HEK293 (cell line): ENCODE results near the gene GNB1.

Source experiments
- CTCF ChIA-PET: fragments of 350-600 bp; formaldehyde crosslinking; extraction: SDS; loops from one replicate; lab custom pipeline; 2021; ENCODE audit warnings: antibody characterized with exemption; lab: Yijun Ruan, JAX
- POLR2A ChIA-PET: fragments of 300-600 bp; formaldehyde crosslinking; extraction: SDS; loops from one replicate; lab custom pipeline; 2020; ENCODE audit warnings: antibody characterized with exemption, inconsistent platforms; lab: Yijun Ruan, JAX
- H3K27ac ChIP-seq: fragments of 200-500 bp; sonication (Bioruptor generic); 2 replicates; pipeline ENCODE4 v1.5.1; 2014; ENCODE audit warnings: low read depth, low read length, control low read depth, inconsistent platforms; ENCODE audit errors: extremely low read depth
- H3K36me3 ChIP-seq, 2 experiments: fragments of 200-500 bp in 1 of 2; sonication (Bioruptor generic) in 1 of 2; 1 replicate in 1 of 2; 2 replicates in 1 of 2; pipeline ENCODE4 v1.5.1; 2014 to 2017; ENCODE audit warnings: inconsistent platforms in 2 of 2, low read length in 2 of 2; ENCODE audit not compliant: control insufficient read depth in 2 of 2, insufficient read depth in 1 of 2
- H3K4me1 ChIP-seq: fragments of 200-500 bp; sonication (Bioruptor generic); 2 replicates; pipeline ENCODE4 v1.5.1; 2014; ENCODE audit warnings: mild to moderate bottlenecking, low read length, inconsistent platforms; ENCODE audit not compliant: control insufficient read depth, insufficient read depth
- H3K4me3 ChIP-seq: 2 replicates; pipeline ENCODE4 v1.5.1; 2011; ENCODE audit warnings: low read depth, mild to moderate bottlenecking, control low read depth, low read length, moderate library complexity
- H3K9me3 ChIP-seq: fragments of 200-500 bp; sonication (Bioruptor generic); 2 replicates; pipeline ENCODE4 v1.5.1; 2014; ENCODE audit warnings: low read depth, low read length, inconsistent platforms; ENCODE audit not compliant: control insufficient read depth, insufficient read depth
- CTCF ChIP-seq: fragments of 450-650 bp; formaldehyde crosslinking; IDR thresholded peaks from 2 replicates; pipeline ENCODE4 v1.5.1; 2016; ENCODE audit warnings: missing biosample characterization, missing genetic modification characterization
- KLF1 ChIP-seq: fragments of 450-650 bp; formaldehyde crosslinking; IDR thresholded peaks from 2 replicates; pipeline ENCODE4 v1.5.1; 2016; ENCODE audit warnings: missing biosample characterization, missing genetic modification characterization
- MEIS1 ChIP-seq: sonication (generic); formaldehyde crosslinking; IDR thresholded peaks from 2 replicates; pipeline ENCODE4 v1.8.1; 2022; ENCODE audit warnings: missing genetic modification reagents, mild to moderate bottlenecking, borderline replicate concordance
- ZBTB1 ChIP-seq: fragments of 450-650 bp; formaldehyde crosslinking; IDR thresholded peaks from 2 replicates; pipeline ENCODE4 v1.5.1; 2016; ENCODE audit warnings: missing biosample characterization, missing genetic modification characterization
- ZBTB17 ChIP-seq: fragments of 450-650 bp; formaldehyde crosslinking; IDR thresholded peaks from 2 replicates; pipeline ENCODE4 v1.5.1; 2016; ENCODE audit warnings: missing biosample characterization, missing genetic modification characterization
- ZBTB26 ChIP-seq: fragments of 450-650 bp; formaldehyde crosslinking; optimal IDR thresholded peaks from 2 replicates; pipeline ENCODE3; 2016; ENCODE audit warnings: missing biosample characterization, mild to moderate bottlenecking, missing genetic modification characterization
- ZBTB44 ChIP-seq: fragments of 450-650 bp; IDR thresholded peaks from 2 replicates; pipeline ENCODE4 v1.5.1; 2018; ENCODE audit warnings: missing biosample characterization, mild to moderate bottlenecking, missing genetic modification characterization
- ZBTB7A ChIP-seq: fragments of 450-650 bp; formaldehyde crosslinking; IDR thresholded peaks from 2 replicates; pipeline ENCODE4 v1.5.1; 2016; ENCODE audit warnings: low read depth, missing biosample characterization, missing genetic modification characterization
- ZFP69B ChIP-seq: fragments of 450-650 bp; formaldehyde crosslinking; IDR thresholded peaks from 2 replicates; pipeline ENCODE4 v1.5.1; 2016; ENCODE audit warnings: missing biosample characterization, missing genetic modification characterization
- ZNF132 ChIP-seq: fragments of 450-650 bp; formaldehyde crosslinking; IDR thresholded peaks from 2 replicates; pipeline ENCODE4 v1.5.1; 2017; ENCODE audit warnings: missing biosample characterization, missing genetic modification characterization, borderline replicate concordance
- ZNF274 ChIP-seq, 2 experiments: fragments of 200-500 bp in 1 of 2; fragments of 450-650 bp in 1 of 2; sonication (Bioruptor generic) in 1 of 2; formaldehyde crosslinking in 1 of 2; IDR thresholded peaks; 2 replicates each; pipeline versions ENCODE4 v1.5.1 to v1.6.1; 2014 to 2016; ENCODE audit warnings: borderline replicate concordance in 1 of 2, inconsistent platforms in 1 of 2, low read length in 1 of 2, missing biosample characterization in 1 of 2, missing genetic modification characterization in 1 of 2
- ZNF362 ChIP-seq: fragments of 450-650 bp; formaldehyde crosslinking; IDR thresholded peaks from 2 replicates; pipeline ENCODE4 v1.5.1; 2016; ENCODE audit warnings: missing biosample characterization, missing genetic modification characterization
- ZNF37A ChIP-seq: fragments of 450-650 bp; IDR thresholded peaks from 2 replicates; pipeline ENCODE4 v1.5.1; 2018; ENCODE audit warnings: missing biosample characterization, missing genetic modification characterization
- ZNF423 ChIP-seq: fragments of 450-650 bp; formaldehyde crosslinking; IDR thresholded peaks from 2 replicates; pipeline ENCODE4 v1.5.1; 2016; ENCODE audit warnings: missing biosample characterization, missing genetic modification characterization
- ZNF501 ChIP-seq: fragments of 450-650 bp; formaldehyde crosslinking; IDR thresholded peaks from 2 replicates; pipeline ENCODE4 v1.5.1; 2016; ENCODE audit warnings: missing biosample characterization, missing genetic modification characterization
- ZNF555 ChIP-seq: fragments of 450-650 bp; formaldehyde crosslinking; conservative IDR thresholded peaks from 2 replicates; pipeline ENCODE4 v1.5.1; 2017; ENCODE audit warnings: missing biosample characterization, mild to moderate bottlenecking, missing genetic modification characterization, inconsistent platforms
- ZNF639 ChIP-seq: fragments of 450-650 bp; formaldehyde crosslinking; IDR thresholded peaks from 2 replicates; pipeline ENCODE4 v1.5.1; 2016; ENCODE audit warnings: missing biosample characterization, missing genetic modification characterization
- ZNF837 ChIP-seq: fragments of 450-650 bp; formaldehyde crosslinking; IDR thresholded peaks from 2 replicates; pipeline ENCODE4 v1.5.1; 2016; ENCODE audit warnings: missing biosample characterization, missing genetic modification characterization

Gene GNB1

GRCh38 chr1:1764876-1765470 lies 125.9 kb downstream of the GNB1 start (continued):
- TF ChIP-seq ZBTB1 (tag by site-specific recombination) (no peak), ZNF132 (tag by site-specific recombination) (no peak)

GRCh38 chr1:1763657-1764621 lies 126.9 kb downstream of the GNB1 start:
- Histone ChIP-seq H3K4me3 (no peak overlapping the region), H3K9me3 (no peaks in the 10 kb centered on the region), H3K27ac (no peak overlapping the region), H3K36me3 (peaks cover 12 to 92% of the 10 kb centered on the region in 2 experiments; a peak in 2 of 3 replicates), H3K4me1 (no peaks in the 10 kb centered on the region)
- POLR2A ChIA-PET = no interaction called here
- CTCF ChIA-PET = no interaction called here
- 0 out of 2 replicates have a peak, but pooled peaks have one; percentile 25 for TF ChIP-seq ZFP69B (tag by site-specific recombination)
- no peak for TF ChIP-seq KLF1
- TF ChIP-seq ZBTB44 (tag by site-specific recombination) = peak; percentile 70
- no peak for TF ChIP-seq ZNF362 (tag by site-specific recombination)
- TF ChIP-seq CTCF (tag by site-specific recombination) = peak; percentile 42; the same call in 1 of the 2 replicates
- TF ChIP-seq, all 188 proteins: peak for 3

GRCh38 chr1:1761504-1762376 lies 129.1 kb downstream of the GNB1 start:
- H3K27ac ChIP-seq = no peak overlapping the region
- ChIA-PET POLR2A (no interaction called here), CTCF (no interaction called here)
- H3K9me3 ChIP-seq = no peaks in the 10 kb centered on the region
- no peak overlapping the region for H3K4me3 ChIP-seq
- no peak for TF ChIP-seq ZNF501 (tag by site-specific recombination)
- TF ChIP-seq ZNF639 (tag by site-specific recombination) = no peak
- TF ChIP-seq ZNF274 (IDR thresholded peaks at IDR 0.05; ENCODE audit: low read length) = no peak
- TF ChIP-seq ZNF274 (tag by site-specific recombination; IDR thresholded peaks at IDR 0.05; ENCODE audit: borderline replicate concordance) = no peak
- TF ChIP-seq ZBTB7A (tag by site-specific recombination) = no peak
- no peak for TF ChIP-seq ZNF837
- TF ChIP-seq ZNF423 (tag by site-specific recombination) = no peak
- no peak for TF ChIP-seq ZNF555 (tag by site-specific recombination)
- no peak for TF ChIP-seq ZBTB26 (tag by site-specific recombination)
- TF ChIP-seq ZNF37A (tag by site-specific recombination) = no peak
- TF ChIP-seq ZNF132 (tag by site-specific recombination) = no peak
- no peak for TF ChIP-seq ZBTB17 (tag by site-specific recombination)
- TF ChIP-seq MEIS1 (CRISPR knock-in tag) = no peak
- TF ChIP-seq, all 188 proteins: peak for 0
- H3K4me1 ChIP-seq = no peaks in the 10 kb centered on the region
- H3K36me3 ChIP-seq = peaks cover 8 to 93% of the 10 kb centered on the region in 2 experiments; a peak in 2 of 3 replicates
